HL-60 (cell line): ENCODE measurements around the gene RGCC.

Experiments
- GABPA ChIP-seq: IDR thresholded peaks from 2 replicates; pipeline ENCODE4 v1.6.1; 2012; ENCODE audit warnings: low read depth
- POLR2AphosphoS5 ChIP-seq: IDR thresholded peaks from 2 replicates; pipeline ENCODE4 v1.6.1; 2012; ENCODE audit warnings: low read depth
- SPI1 ChIP-seq: IDR thresholded peaks from 2 replicates; pipeline ENCODE4 v1.6.1; 2012; ENCODE audit warnings: low read depth, mild to moderate bottlenecking, borderline replicate concordance
- TF ChIP-seq, protein P1 (sequence below): IDR thresholded peaks from one replicate; pipeline ENCODE4 v1.5.1; 2011; ENCODE audit warnings: low read length, control low read depth, inconsistent platforms; ENCODE audit not compliant: insufficient read depth
- TF ChIP-seq, protein P2 (sequence below): IDR thresholded peaks from 2 replicates; pipeline ENCODE4 v1.6.1; 2012; ENCODE audit warnings: low read depth; ENCODE audit not compliant: insufficient replicate concordance

DNA sequence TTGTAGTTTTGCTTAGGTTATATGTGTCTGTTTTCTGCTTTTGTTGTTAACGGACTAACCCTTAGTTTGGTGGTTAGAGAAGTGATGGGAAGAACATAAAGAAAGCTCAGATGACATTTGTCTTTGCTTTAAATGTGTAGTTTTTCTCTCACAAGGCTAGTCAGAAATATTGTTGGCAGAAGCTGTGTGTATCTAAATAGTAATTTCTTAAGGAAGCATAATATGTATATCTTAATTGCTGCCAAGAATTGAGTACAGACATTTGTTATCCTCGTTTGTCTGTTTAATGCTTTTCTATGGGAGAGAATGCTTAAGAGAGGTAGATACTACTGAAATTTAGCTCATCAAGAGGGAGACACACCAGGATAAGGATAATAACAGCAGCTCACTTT, 2.7 kb downstream of the RGCC start:
- TF ChIP-seq POLR2AphosphoS5 = no peak
- TF ChIP-seq, protein P1, sequence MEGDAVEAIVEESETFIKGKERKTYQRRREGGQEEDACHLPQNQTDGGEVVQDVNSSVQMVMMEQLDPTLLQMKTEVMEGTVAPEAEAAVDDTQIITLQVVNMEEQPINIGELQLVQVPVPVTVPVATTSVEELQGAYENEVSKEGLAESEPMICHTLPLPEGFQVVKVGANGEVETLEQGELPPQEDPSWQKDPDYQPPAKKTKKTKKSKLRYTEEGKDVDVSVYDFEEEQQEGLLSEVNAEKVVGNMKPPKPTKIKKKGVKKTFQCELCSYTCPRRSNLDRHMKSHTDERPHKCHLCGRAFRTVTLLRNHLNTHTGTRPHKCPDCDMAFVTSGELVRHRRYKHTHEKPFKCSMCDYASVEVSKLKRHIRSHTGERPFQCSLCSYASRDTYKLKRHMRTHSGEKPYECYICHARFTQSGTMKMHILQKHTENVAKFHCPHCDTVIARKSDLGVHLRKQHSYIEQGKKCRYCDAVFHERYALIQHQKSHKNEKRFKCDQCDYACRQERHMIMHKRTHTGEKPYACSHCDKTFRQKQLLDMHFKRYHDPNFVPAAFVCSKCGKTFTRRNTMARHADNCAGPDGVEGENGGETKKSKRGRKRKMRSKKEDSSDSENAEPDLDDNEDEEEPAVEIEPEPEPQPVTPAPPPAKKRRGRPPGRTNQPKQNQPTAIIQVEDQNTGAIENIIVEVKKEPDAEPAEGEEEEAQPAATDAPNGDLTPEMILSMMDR = no peak
- TF ChIP-seq, protein P2, sequence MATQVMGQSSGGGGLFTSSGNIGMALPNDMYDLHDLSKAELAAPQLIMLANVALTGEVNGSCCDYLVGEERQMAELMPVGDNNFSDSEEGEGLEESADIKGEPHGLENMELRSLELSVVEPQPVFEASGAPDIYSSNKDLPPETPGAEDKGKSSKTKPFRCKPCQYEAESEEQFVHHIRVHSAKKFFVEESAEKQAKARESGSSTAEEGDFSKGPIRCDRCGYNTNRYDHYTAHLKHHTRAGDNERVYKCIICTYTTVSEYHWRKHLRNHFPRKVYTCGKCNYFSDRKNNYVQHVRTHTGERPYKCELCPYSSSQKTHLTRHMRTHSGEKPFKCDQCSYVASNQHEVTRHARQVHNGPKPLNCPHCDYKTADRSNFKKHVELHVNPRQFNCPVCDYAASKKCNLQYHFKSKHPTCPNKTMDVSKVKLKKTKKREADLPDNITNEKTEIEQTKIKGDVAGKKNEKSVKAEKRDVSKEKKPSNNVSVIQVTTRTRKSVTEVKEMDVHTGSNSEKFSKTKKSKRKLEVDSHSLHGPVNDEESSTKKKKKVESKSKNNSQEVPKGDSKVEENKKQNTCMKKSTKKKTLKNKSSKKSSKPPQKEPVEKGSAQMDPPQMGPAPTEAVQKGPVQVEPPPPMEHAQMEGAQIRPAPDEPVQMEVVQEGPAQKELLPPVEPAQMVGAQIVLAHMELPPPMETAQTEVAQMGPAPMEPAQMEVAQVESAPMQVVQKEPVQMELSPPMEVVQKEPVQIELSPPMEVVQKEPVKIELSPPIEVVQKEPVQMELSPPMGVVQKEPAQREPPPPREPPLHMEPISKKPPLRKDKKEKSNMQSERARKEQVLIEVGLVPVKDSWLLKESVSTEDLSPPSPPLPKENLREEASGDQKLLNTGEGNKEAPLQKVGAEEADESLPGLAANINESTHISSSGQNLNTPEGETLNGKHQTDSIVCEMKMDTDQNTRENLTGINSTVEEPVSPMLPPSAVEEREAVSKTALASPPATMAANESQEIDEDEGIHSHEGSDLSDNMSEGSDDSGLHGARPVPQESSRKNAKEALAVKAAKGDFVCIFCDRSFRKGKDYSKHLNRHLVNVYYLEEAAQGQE = no peak
- TF ChIP-seq GABPA = no peak
- TF ChIP-seq SPI1 = no peak
